Natural killer cell (primary cell): ENCODE data around the gene LOXL1. TPM values are rescaled to one million over a fixed set of nuclear protein-coding genes. Genes with fewer than 3 reads are reported as not detected.
"Not testable (repeated sequence)": the region's sequence is repeated elsewhere in the genome, so short reads cannot be mapped to it uniquely, and the experiment has no call there.

Experiments used
- ATAC-seq, 3 donors: fragments of 150-1000 bp in 2 of 3; fragments of 200-7000 bp in 1 of 3; cut with Tn5 transposase; 1 replicate in 1 of 3; 2 replicates in 2 of 3; pipeline ENCODE4 v1.10.0; 2021; ENCODE audit warnings: mild to moderate bottlenecking in 2 of 3, moderate library complexity in 2 of 3
- DNase-seq, 2 donors: peaks; one replicate each; pipeline versions ENCODE4 v3.0.0 to v3.0.0-alpha.2; 2013 to 2021; ENCODE audit warnings: mixed read lengths in 1 of 2
- H3K27ac ChIP-seq: one replicate; pipeline ENCODE4 v1.5.1; 2013; ENCODE audit warnings: mild to moderate bottlenecking, low read length
- H3K27me3 ChIP-seq: one replicate; pipeline ENCODE4 v1.6.1; 2013; ENCODE audit warnings: low read length; ENCODE audit not compliant: control insufficient read depth, insufficient read depth
- H3K36me3 ChIP-seq: one replicate; pipeline ENCODE4 v1.6.1; 2013; ENCODE audit warnings: low read length; ENCODE audit not compliant: control insufficient read depth, insufficient read depth
- H3K4me1 ChIP-seq: one replicate; pipeline ENCODE4 v1.6.1; 2013; ENCODE audit warnings: low read length; ENCODE audit not compliant: control insufficient read depth, insufficient read depth
- H3K4me3 ChIP-seq: one replicate; pipeline ENCODE4 v1.5.1; 2013; ENCODE audit warnings: low read length
- H3K9me3 ChIP-seq: one replicate; pipeline ENCODE4 v1.6.1; 2013; ENCODE audit warnings: low read length; ENCODE audit not compliant: control insufficient read depth, insufficient read depth
- H3K27ac Mint-ChIP-seq, 2 donors: one replicate each; pipeline ENCODE4 v1.8.0; 2022; ENCODE audit warnings: mild to moderate bottlenecking in 2 of 2, mixed read lengths in 2 of 2, moderate library complexity in 1 of 2
- H3K27me3 Mint-ChIP-seq, 2 donors: one replicate each; pipeline ENCODE4 v1.8.0; 2022; ENCODE audit warnings: low read depth in 2 of 2, mixed read lengths in 2 of 2
- H3K36me3 Mint-ChIP-seq: one replicate; pipeline ENCODE4 v1.8.0; 2022; ENCODE audit warnings: mixed read lengths
- H3K4me1 Mint-ChIP-seq, 2 donors: one replicate each; pipeline ENCODE4 v1.8.0; 2022; ENCODE audit warnings: mixed read lengths in 2 of 2
- H3K4me3 Mint-ChIP-seq: one replicate; pipeline ENCODE4 v1.8.0; 2022; ENCODE audit warnings: mild to moderate bottlenecking, moderate library complexity, mixed read lengths
- H3K9me3 Mint-ChIP-seq, 2 donors: one replicate each; pipeline ENCODE4 v1.8.0; 2022; ENCODE audit warnings: mixed read lengths in 2 of 2
- CTCF ChIP-seq: fragments of 200-600 bp; IDR thresholded peaks from one replicate; pipeline ENCODE4 v1.8.0; 2022; ENCODE audit warnings: antibody characterized with exemption
- WGBS: methylation state at CpG from one replicate; pipeline ENCODE4 v1.1.7; 2013; ENCODE audit warnings: missing lambda C conversion rate; ENCODE audit not compliant: insufficient coverage; 5-methylcytosine and 5-hydroxymethylcytosine counted together
- intact Hi-C: fragments of 100-400 bp; cut with micrococcal nuclease; formaldehyde crosslinking; loops from one replicate; pipeline ENCODE4 v1.14.2; 2022
- total RNA-seq, 4 donors: library from RNA; stranded (reverse); fragments of 120-200 nt in 1 of 4; gene quantifications; one replicate each; pipeline versions ENCODE4 v1.2.3 to v1.2.4, GENCODE V29; 2013 to 2022

Gene LOXL1
- total RNA-seq, 3 donors from 2014 or later (not counting 1 experiment from before 2014, with no cell fraction given), result 1.1 to 1.4 (median 1.3) TPM

DNA sequence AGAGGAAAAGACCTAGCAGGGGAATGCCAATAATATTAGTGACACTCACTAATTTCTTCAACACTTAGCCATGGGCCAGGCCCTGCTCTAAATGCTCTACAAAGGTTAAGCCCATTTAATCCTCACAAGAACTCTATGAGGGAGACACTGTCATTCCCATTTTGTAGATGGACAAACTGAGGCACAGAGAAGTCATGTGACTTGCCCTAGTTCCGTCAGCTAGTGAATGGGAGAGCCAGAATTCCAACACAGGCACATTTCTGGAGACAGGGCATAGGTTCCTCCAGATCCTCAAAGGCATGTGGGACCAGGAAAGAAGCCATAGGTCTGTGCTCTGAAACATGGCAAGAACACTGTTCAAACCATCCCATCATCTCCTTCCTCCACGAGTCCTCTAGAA lies 31.5 kb downstream of the LOXL1 start:
- Histone ChIP-seq H3K4me3 (no peak overlapping the region), H3K27me3 (no peaks in the 10 kb centered on the region), H3K36me3 (no peaks in the 10 kb centered on the region), H3K9me3 (no peaks in the 10 kb centered on the region), H3K27ac (no peak overlapping the region), H3K4me1 (peaks cover 19% of the 10 kb centered on the region)
- DNase-seq, result no peak
- Mint-ChIP-seq H3K27me3 (peaks cover 4 to 10% of the 10 kb centered on the region in 2 donors), H3K27ac (peak overlapping the region in 1 of 2 donors; percentile 22), H3K36me3 (no peaks in the 10 kb centered on the region), H3K4me3 (no peak overlapping the region), H3K9me3 (no peaks in the 10 kb centered on the region), H3K4me1 (peaks cover 17 to 23% of the 10 kb centered on the region in 2 donors)
- 98% methylated on average over 2 of the region's 2 CpGs for WGBS
- intact Hi-C loops, result no loop called here
- no peak for ATAC-seq
- no peak for TF ChIP-seq CTCF

- Mint-ChIP-seq H3K4me3 (no peak overlapping the region), H3K27ac (peak overlapping the region in 1 of 2 donors; percentile 72), H3K9me3 (no peaks in the 10 kb centered on the region), H3K27me3 (peaks cover 4 to 17% of the 10 kb centered on the region in 2 donors), H3K4me1 (peaks cover 17 to 23% of the 10 kb centered on the region in 2 donors), H3K36me3 (no peaks in the 10 kb centered on the region)
- intact Hi-C loops, result no loop called here
- peak; percentile 71 to 86 (median 75) for ATAC-seq
- no peaks in the 10 kb centered on the region for H3K36me3 ChIP-seq
- H3K4me1 ChIP-seq, result peaks cover 19% of the 10 kb centered on the region
- DNase-seq, result peak in 1 of 2 donors; percentile 68
- no peak for TF ChIP-seq CTCF
- no peak overlapping the region for H3K4me3 ChIP-seq
- WGBS, result 5% methylated on average over 8 of the region's 8 CpGs
- H3K27me3 ChIP-seq, result no peaks in the 10 kb centered on the region
- no peaks in the 10 kb centered on the region for H3K9me3 ChIP-seq
- H3K27ac ChIP-seq, result no peak overlapping the region
Measured at GRCh38 chr15:73959012-73959581, 32.8 kb downstream of the LOXL1 start.

GRCh38 chr15:73959801-73960200 lies 33.5 kb downstream of the LOXL1 start:
- Histone ChIP-seq H3K27ac (no peak overlapping the region), H3K36me3 (no peaks in the 10 kb centered on the region), H3K4me3 (no peak overlapping the region), H3K27me3 (no peaks in the 10 kb centered on the region), H3K4me1 (peaks cover 21% of the 10 kb centered on the region), H3K9me3 (no peaks in the 10 kb centered on the region)
- no peak for ATAC-seq
- Mint-ChIP-seq H3K4me1 (peaks cover 20 to 26% of the 10 kb centered on the region in 2 donors), H3K36me3 (no peaks in the 10 kb centered on the region), H3K4me3 (no peak overlapping the region), H3K27me3 (peaks cover 7 to 17% of the 10 kb centered on the region in 2 donors), H3K27ac (peak overlapping the region in 1 of 2 donors; percentile 72), H3K9me3 (no peaks in the 10 kb centered on the region)
- no peak for DNase-seq
- TF ChIP-seq CTCF, result no peak
- 93% methylated on average over 6 of the region's 6 CpGs for WGBS
- intact Hi-C loops, result loop anchor here (10.0 kb wide), 1 partner anchor 85 kb away; the partner anchor contains the start of gene TBC1D21

GRCh38 chr15:73960472-73961070 lies 34.3 kb downstream of the LOXL1 start:
- not testable (repeated sequence) for H3K9me3 ChIP-seq, H3K27ac ChIP-seq, H3K36me3 ChIP-seq, DNase-seq, H3K27ac Mint-ChIP-seq, ATAC-seq, H3K4me3 Mint-ChIP-seq, H3K4me3 ChIP-seq, H3K9me3 Mint-ChIP-seq, H3K36me3 Mint-ChIP-seq, H3K27me3 ChIP-seq
- Mint-ChIP-seq H3K27me3 (peaks cover 7 to 17% of the 10 kb centered on the region in 2 donors), H3K4me1 (peaks cover 25 to 34% of the 10 kb centered on the region in 2 donors)
- H3K4me1 ChIP-seq, result peaks cover 29% of the 10 kb centered on the region
- intact Hi-C loops, result loop anchor here (10.0 kb wide), 1 partner anchor 86 kb away; the partner anchor contains the start of gene TBC1D21
- 88% methylated on average over 7 of the region's 7 CpGs for WGBS
